MM.1S (cell line): Measurements from ENCODE around the gene BPIFB1.

Experiments used
- EZH2phosphoT487 ChIP-seq: fragments of 300-600 bp; sonication (generic); IDR thresholded peaks from 2 replicates; pipeline ENCODE4 v1.6.1; 2018; ENCODE audit warnings: antibody characterized with exemption, low read length
- TF ChIP-seq, protein P1 (sequence below): fragments of 300-600 bp; sonication (generic); IDR thresholded peaks from 2 replicates; pipeline ENCODE4 v1.5.1; 2016; ENCODE audit warnings: antibody characterized with exemption, low read length, mixed read lengths

DNA sequence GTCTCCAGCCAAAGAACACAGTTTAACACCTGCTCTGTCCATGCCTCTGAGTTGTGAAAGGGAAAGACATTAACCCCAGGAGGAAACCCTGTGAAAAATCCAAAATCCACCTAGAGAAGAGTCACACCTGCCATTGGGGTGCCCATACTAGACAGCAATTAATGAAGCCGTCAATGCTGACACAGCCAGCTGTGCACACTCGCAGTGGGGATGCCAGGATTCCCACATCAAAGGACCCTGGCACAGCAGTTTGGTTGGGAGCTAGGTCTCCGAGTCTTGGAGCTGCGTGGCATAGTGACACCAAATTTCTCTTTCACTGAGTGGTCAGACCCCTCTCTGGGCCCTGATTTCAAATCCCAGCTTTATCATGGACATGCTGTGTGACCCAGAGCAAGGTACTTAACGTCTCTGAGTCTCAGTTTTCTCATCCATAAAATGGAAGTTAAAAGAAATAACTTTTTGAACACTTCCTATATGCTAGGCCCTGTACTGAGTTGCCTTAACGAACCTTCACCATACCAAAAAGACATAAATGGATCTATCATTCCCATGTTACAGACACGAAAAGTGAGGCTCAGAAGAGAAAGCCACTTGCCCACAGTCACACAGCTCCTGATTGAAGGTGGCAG, 30.8 kb downstream of the BPIFB1 start:
- TF ChIP-seq, protein P1, sequence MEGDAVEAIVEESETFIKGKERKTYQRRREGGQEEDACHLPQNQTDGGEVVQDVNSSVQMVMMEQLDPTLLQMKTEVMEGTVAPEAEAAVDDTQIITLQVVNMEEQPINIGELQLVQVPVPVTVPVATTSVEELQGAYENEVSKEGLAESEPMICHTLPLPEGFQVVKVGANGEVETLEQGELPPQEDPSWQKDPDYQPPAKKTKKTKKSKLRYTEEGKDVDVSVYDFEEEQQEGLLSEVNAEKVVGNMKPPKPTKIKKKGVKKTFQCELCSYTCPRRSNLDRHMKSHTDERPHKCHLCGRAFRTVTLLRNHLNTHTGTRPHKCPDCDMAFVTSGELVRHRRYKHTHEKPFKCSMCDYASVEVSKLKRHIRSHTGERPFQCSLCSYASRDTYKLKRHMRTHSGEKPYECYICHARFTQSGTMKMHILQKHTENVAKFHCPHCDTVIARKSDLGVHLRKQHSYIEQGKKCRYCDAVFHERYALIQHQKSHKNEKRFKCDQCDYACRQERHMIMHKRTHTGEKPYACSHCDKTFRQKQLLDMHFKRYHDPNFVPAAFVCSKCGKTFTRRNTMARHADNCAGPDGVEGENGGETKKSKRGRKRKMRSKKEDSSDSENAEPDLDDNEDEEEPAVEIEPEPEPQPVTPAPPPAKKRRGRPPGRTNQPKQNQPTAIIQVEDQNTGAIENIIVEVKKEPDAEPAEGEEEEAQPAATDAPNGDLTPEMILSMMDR, result no peak
- TF ChIP-seq EZH2phosphoT487, result no peak
